Measurements from ENCODE around the gene UCK2.

DNA sequence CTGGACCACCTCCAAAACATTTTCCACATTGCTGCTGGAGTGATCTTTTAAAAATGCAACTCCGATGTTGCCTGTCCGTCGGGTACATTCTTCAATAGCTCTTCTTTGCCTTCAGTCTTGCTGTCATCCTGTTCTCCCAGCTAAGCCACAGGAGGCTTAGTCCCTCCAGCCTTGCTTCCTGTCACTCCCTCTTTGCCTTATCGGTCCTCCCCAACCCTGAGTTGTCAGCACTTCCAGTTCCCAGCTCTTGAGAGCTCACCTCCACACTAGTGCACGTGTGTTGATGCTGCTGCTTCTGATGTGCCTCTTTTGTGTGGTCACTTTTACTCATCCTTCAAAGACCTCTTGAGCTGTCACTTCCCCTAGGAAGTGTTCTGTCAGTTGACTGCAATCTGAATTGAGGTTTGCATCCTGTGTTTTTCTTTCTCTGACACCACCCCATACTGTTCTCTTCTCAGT lies 15.3 kb downstream of the UCK2 start:
- TF ChIP-seq GATA3 (IDR thresholded peaks at IDR 0.05; ENCODE audit: low read depth, low read length) (no peak), GATA2 (IDR thresholded peaks at IDR 0.05; ENCODE audit: low read depth, low read length) (no peak)

Measured in SH-SY5Y (cell line).